HepG2 (cell line): ENCODE measurements around the gene PLB1. TPM values are rescaled to one million over a fixed set of nuclear protein-coding genes. Genes with fewer than 3 reads are reported as not detected.

Experiments used
- ATF7-NPFF ChIP-seq: sonication (generic); formaldehyde crosslinking; IDR thresholded peaks from 2 replicates; pipeline ENCODE4 v1.8.1; 2023; ENCODE audit warnings: mild to moderate bottlenecking, low read depth, missing genetic modification reagents, moderate library complexity
- FOXA3 ChIP-seq: IDR thresholded peaks from 2 replicates; pipeline ENCODE4 v1.6.1; 2016; ENCODE audit warnings: missing genetic modification reagents, missing compliant biosample characterization
- GPBP1L1 ChIP-seq: sonication (generic); formaldehyde crosslinking; IDR thresholded peaks from 2 replicates; pipeline ENCODE4 v1.5.0; 2020; ENCODE audit warnings: mild to moderate bottlenecking, missing genetic modification reagents
- HMG20A ChIP-seq: IDR thresholded peaks from 2 replicates; pipeline ENCODE4 v1.6.1; 2016; ENCODE audit warnings: borderline replicate concordance
- KLF13 ChIP-seq: sonication (generic); formaldehyde crosslinking; IDR thresholded peaks from 2 replicates; pipeline ENCODE4 v1.4.0; 2020; ENCODE audit warnings: mild to moderate bottlenecking, missing genetic modification reagents
- PRDM4 ChIP-seq: sonication (generic); formaldehyde crosslinking; IDR thresholded peaks from 2 replicates; pipeline ENCODE4 v1.9.0; 2021; ENCODE audit warnings: missing genetic modification reagents, borderline replicate concordance
- PRMT3 ChIP-seq: sonication (generic); formaldehyde crosslinking; IDR thresholded peaks from 2 replicates; pipeline ENCODE4 v1.8.1; 2022; ENCODE audit warnings: low read depth, mild to moderate bottlenecking, moderate library complexity, missing genetic modification reagents, borderline replicate concordance
- TEAD3 ChIP-seq: optimal IDR thresholded peaks from 2 replicates; pipeline ENCODE3; 2016; ENCODE audit warnings: borderline replicate concordance
- TP53 ChIP-seq: sonication (generic); formaldehyde crosslinking; conservative IDR thresholded peaks from 2 replicates; pipeline ENCODE4 v1.4.0; 2020; ENCODE audit warnings: missing genetic modification reagents
- ZBTB25 ChIP-seq: IDR thresholded peaks from 2 replicates; pipeline ENCODE4 v1.6.1; 2018; ENCODE audit warnings: missing genetic modification reagents
- ZBTB4 ChIP-seq: sonication (generic); formaldehyde crosslinking; IDR thresholded peaks from 2 replicates; pipeline ENCODE4 v1.4.0; 2020; ENCODE audit warnings: missing genetic modification reagents, mild to moderate bottlenecking, borderline replicate concordance
- ZNF326 ChIP-seq: sonication (generic); formaldehyde crosslinking; IDR thresholded peaks from 2 replicates; pipeline ENCODE4 v1.4.0; 2020; ENCODE audit warnings: missing genetic modification reagents, borderline replicate concordance
- ZNF496 ChIP-seq: sonication (generic); formaldehyde crosslinking; IDR thresholded peaks from 2 replicates; pipeline ENCODE4 v1.8.1; 2023; ENCODE audit warnings: mild to moderate bottlenecking, moderate library complexity, missing genetic modification reagents; ENCODE audit not compliant: insufficient replicate concordance
- ZNF674 ChIP-seq: sonication (generic); formaldehyde crosslinking; IDR thresholded peaks from 2 replicates; pipeline ENCODE4 v1.5.0; 2020; ENCODE audit warnings: low read depth, mild to moderate bottlenecking, missing genetic modification reagents
- ZNF790 ChIP-seq: sonication (generic); formaldehyde crosslinking; IDR thresholded peaks from 2 replicates; pipeline ENCODE4 v1.8.0; 2022; ENCODE audit warnings: missing genetic modification reagents, mild to moderate bottlenecking, borderline replicate concordance
- polyA plus RNA-seq, 8 experiments: library from polyadenylated mRNA; depleted of rRNA in 3 of 8; stranded (reverse) in 7 of 8; unstranded in 1 of 8; fragments of >200 nt; fragmentation: Illumina TruSeq in 4 of 8; extraction: Trizol in 4 of 8; gene quantifications; 2 replicates each; pipeline versions ENCODE4 v1.2.1 to v1.2.3, GENCODE V29; 2011 to 2016; ENCODE audit warnings: low read depth in 4 of 8, missing spikeins in 1 of 8, mixed read lengths in 1 of 8; ENCODE audit not compliant: insufficient read depth in 1 of 8
- total RNA-seq, 5 experiments: library from RNA; depleted of rRNA; stranded (reverse); fragments of >200 nt; fragmentation: Illumina TruSeq; extraction: Trizol; gene quantifications; 2 replicates each; pipeline ENCODE4 v1.2.3, GENCODE V29; 2016; ENCODE audit warnings: low read depth in 1 of 5

The PLB1 gene
- total and polyA plus RNA-seq, 2 of the 13 experiments (the other 11 are each of a cell fraction or from before 2014, with no cell fraction given), result 0.20 to 1.8 TPM

- TF ChIP-seq ZBTB25 (CRISPR knock-in tag), result no peak
- TF ChIP-seq HMG20A (CRISPR knock-in tag), result peak; percentile 26; the same call in 1 of the 2 replicates
- no peak for TF ChIP-seq PRDM4 (CRISPR knock-in tag)
- no peak for TF ChIP-seq ATF7-NPFF
- TF ChIP-seq TP53 (CRISPR knock-in tag), result no peak
- TF ChIP-seq PRMT3, result no peak
- no peak for TF ChIP-seq ZBTB4 (CRISPR knock-in tag)
- TF ChIP-seq GPBP1L1 (CRISPR knock-in tag), result no peak
- 0 out of 2 replicates have a peak, but pooled peaks have one; percentile 38 for TF ChIP-seq KLF13
- TF ChIP-seq FOXA3 (CRISPR knock-in tag), result no peak
- no peak for TF ChIP-seq ZNF790 (CRISPR knock-in tag)
- no peak for TF ChIP-seq ZNF326 (CRISPR knock-in tag)
- no peak for TF ChIP-seq ZNF674 (CRISPR knock-in tag)
- no peak for TF ChIP-seq ZNF496 (CRISPR knock-in tag)
- TF ChIP-seq TEAD3, result peak; percentile 26
Measured at GRCh38 chr2:28618221-28619141, 122.6 kb downstream of the PLB1 start (continued).
